Measurements from ENCODE around the gene VBP1.
A peak's percentile ranks its signal among the peaks of the same experiment; 100 is the strongest.
"Not testable (repeated sequence)": the region's sequence is repeated elsewhere in the genome, so short reads cannot be mapped to it uniquely, and the experiment has no call there.

The VBP1 gene

GRCh38 chrX:155262970-155263754 is 46.9 kb downstream of the VBP1 start:
- no peak for DNase-seq (ENCODE audit: low read depth)
- no peak for TF ChIP-seq CTCF (IDR thresholded peaks at IDR 0.05; ENCODE audit: low read length, missing control alignments)
- H3K4me3 ChIP-seq (replicated peaks; ENCODE audit: low read depth, low read length), result no peak overlapping the region

DNA sequence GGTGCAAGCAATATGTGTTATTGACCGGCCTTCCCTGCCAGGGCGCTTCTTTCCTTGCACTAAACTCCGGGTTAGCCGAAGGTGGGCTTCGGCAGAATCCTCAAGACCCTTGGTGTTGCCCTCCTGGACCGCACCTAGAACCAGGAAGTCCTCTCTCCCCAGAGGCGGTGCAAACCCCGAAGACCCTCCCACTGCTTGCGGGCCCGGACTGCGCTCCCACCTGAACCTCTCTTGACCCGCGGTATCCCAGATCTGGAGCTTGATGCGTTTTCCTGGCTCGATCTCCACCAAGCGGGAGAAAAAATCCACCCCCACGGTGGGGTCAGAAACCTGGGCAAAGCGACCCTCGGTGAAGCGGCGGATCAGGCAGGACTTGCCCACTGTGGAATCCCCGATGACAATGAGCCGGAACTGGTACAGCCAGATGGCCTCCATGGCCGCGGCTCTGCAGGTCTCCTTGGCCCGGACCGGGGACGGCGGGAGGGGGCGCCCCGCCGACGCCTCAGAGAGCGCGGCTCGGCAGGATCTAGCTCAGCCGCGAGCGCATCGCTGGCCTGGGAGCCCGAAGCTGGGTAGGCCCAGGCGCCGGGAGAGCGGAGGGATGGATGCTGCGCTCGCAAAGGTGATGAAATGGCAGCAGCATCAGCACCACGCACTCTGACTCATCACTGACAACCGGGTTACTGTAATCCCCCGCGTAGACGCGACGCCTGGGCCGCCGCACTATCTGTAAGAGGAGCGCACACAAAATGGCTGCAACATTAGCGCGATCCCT is 47.8 kb downstream of the VBP1 start, which contains the start of gene RAB39B:
TSS of gene RAB39B (minus strand) at position 638 of the 775 bp plus-strand sequence. CDS start at position 435, 203 bp downstream.
- TF ChIP-seq CTCF (IDR thresholded peaks at IDR 0.05; ENCODE audit: low read length, missing control alignments), result no peak
- DNase-seq (ENCODE audit: low read depth), result peak; percentile 56
- H3K4me3 ChIP-seq (replicated peaks; ENCODE audit: low read depth, low read length), result no peak within 1 kb of the TSS

DNA sequence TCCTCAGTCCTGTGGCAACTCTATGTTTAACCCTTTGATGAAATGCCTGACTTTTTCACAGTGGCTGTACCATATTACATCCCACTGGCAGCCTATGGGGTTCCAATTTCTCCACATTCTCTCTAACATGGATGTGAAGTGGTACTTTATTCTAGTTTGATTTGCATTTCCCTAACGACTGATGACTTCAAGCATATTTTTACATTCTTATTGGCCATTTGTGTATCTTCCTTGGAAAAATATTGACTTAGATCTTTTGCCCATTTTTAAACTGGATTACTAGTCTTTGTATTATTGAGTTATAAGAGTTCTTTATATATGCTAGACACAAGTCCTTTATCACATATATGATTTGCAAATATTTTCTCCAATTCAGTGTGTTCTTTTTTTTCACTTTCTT is 50.2 kb downstream of the VBP1 start:
- H3K4me3 ChIP-seq (replicated peaks; ENCODE audit: low read depth, low read length), result no peak overlapping the region
- no peak for TF ChIP-seq CTCF (IDR thresholded peaks at IDR 0.05; ENCODE audit: low read length, missing control alignments)
- no peak for DNase-seq (ENCODE audit: low read depth)

GRCh38 chrX:155267995-155268394 is 51.7 kb downstream of the VBP1 start:
- H3K4me3 ChIP-seq (replicated peaks; ENCODE audit: low read depth, low read length); DNase-seq (ENCODE audit: low read depth): not testable (repeated sequence)

DNA sequence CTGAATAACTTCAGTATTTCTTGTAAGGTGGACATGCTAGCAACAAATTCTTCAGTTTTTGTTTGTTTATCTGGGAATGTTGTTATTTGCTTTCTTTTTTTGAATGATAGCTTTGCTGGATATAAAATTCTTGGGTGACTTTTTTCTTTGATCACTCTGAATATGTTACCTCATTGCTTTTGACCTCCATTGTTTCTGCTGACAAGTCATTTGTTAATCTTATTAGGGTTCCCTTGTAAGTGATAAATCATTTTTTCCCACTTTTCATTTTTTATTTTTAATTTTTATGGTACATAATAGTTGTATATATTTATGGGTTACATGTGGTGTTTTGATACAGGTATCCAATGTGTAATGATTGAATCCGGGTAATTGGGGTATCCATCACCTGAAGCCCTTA is 54.7 kb downstream of the VBP1 start:
- no peak overlapping the region for H3K4me3 ChIP-seq (replicated peaks; ENCODE audit: low read depth, low read length)
- TF ChIP-seq CTCF (IDR thresholded peaks at IDR 0.05; ENCODE audit: low read length, missing control alignments), result no peak
- no peak for DNase-seq (ENCODE audit: low read depth)

GRCh38 chrX:155279873-155280272 is 63.6 kb downstream of the VBP1 start:
- DNase-seq (ENCODE audit: low read depth), result no peak
- no peak overlapping the region for H3K4me3 ChIP-seq (replicated peaks; ENCODE audit: low read depth, low read length)
- TF ChIP-seq CTCF (IDR thresholded peaks at IDR 0.05; ENCODE audit: low read length, missing control alignments), result no peak
